ENCODE measurements around the gene DCAF11. TPM values are rescaled to one million over a fixed set of nuclear protein-coding genes. Genes with fewer than 3 reads are reported as not detected.
A peak's percentile ranks its signal among the peaks of the same experiment; 100 is the strongest.

The DCAF11 gene
- total RNA-seq, 2 donors from 2014 or later: 52.8 to 54.2 TPM

DNA sequence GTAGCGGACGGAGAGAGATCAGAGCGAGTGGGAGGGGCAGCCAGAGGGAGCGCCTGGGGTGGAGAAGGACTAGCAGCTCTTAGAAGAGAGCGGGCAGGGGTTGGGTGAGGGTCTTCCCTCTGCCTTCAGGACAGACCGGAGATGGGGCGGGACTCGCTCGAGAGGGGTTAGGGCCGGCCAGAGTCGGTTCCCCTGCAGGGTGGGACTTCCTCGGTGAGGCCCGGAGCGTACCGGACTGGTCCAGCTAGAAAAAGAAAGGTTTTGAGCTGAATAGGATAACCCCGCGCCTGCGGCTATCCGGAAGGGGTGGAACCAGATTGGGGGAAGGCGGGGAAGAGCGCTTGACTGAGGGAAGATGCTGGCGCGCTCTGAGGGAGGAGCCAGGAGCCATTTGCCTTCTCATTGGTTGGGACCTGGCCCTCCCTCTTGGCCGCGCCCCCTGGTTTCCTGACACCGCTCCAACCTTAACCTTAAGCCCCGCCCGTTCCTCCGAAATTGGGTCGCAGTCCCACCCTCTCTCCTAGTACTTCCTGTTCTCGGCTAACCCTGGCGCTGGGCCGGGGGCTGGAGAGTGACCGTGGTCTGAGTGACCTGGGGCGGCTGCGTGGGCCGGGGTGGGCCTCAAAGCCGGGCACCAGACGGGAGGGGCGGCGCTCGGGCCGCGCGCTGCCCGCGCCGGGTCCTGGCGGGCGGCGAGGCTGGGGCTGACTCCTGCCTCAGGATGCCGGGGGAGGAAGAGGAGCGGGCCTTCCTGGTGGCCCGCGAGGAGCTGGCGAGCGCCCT, 32.6 kb downstream of the DCAF11 start, which contains the start of gene RNF31:
RNF31 (plus strand) TSS at position 521 of the 783 bp plus-strand sequence; CDS start at position 722, 201 bp downstream.
- H3K36me3 ChIP-seq: peaks cover 26% of the 10 kb centered on the region
- no peaks in the 10 kb centered on the region for H3K27me3 ChIP-seq (replicated peaks; ENCODE audit: insufficient read depth)
- DNase-seq (ENCODE audit: low spot score) (peak; percentile 96), ATAC-seq (ENCODE audit: insufficient number of reproducible peaks, low FRiP score, low read depth) (peak; percentile 91)
- TF ChIP-seq, protein P1, sequence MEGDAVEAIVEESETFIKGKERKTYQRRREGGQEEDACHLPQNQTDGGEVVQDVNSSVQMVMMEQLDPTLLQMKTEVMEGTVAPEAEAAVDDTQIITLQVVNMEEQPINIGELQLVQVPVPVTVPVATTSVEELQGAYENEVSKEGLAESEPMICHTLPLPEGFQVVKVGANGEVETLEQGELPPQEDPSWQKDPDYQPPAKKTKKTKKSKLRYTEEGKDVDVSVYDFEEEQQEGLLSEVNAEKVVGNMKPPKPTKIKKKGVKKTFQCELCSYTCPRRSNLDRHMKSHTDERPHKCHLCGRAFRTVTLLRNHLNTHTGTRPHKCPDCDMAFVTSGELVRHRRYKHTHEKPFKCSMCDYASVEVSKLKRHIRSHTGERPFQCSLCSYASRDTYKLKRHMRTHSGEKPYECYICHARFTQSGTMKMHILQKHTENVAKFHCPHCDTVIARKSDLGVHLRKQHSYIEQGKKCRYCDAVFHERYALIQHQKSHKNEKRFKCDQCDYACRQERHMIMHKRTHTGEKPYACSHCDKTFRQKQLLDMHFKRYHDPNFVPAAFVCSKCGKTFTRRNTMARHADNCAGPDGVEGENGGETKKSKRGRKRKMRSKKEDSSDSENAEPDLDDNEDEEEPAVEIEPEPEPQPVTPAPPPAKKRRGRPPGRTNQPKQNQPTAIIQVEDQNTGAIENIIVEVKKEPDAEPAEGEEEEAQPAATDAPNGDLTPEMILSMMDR (IDR thresholded peaks at IDR 0.05): no peak
- H3K4me1 ChIP-seq (ENCODE audit: control insufficient read depth in 1 of 2, low read depth in 2 of 2): peaks cover 14 to 33% of the 10 kb centered on the region in 2 donors
- no peaks in the 10 kb centered on the region for H3K9me3 ChIP-seq
- H3K27ac ChIP-seq: peak within 1 kb of the TSS; percentile 87 to 88
- peak within 1 kb of the TSS; percentile 92 for H3K4me3 ChIP-seq

DNA sequence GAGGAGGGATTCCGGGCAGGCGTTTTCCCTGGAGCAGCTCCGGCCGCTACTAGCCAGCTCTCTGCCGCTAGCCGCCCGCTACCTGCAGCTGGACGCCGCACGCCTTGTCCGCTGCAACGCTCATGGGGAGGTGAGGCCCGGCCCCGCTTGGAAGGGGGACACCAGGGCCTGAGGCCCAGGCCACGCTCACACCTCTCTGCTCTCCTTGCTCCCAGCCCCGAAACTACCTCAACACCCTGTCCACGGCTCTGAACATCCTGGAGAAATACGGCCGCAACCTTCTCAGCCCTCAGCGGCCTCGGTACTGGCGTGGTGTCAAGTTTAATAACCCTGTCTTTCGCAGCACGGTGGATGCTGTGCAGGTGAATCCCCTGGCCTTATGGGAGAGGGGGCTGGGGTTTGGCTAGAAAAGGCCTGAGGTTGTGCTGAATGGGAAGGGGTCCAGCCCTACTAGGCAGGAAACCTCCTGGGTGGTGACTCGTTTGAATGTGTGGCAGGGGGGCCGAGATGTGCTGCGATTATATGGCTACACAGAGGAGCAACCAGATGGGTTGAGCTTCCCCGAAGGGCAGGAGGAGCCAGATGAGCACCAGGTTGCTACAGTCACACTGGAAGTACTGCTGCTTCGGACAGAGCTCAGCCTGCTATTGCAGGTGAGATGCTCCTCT, 33.3 kb downstream of the DCAF11 start:
- Histone ChIP-seq H3K4me3 (peak overlapping the region; percentile 92), H3K27me3 (replicated peaks; ENCODE audit: insufficient read depth) (no peaks in the 10 kb centered on the region), H3K4me1 (ENCODE audit: control insufficient read depth in 1 of 2, low read depth in 2 of 2) (peaks cover 13 to 30% of the 10 kb centered on the region in 2 donors), H3K9me3 (no peaks in the 10 kb centered on the region), H3K36me3 (peaks cover 26% of the 10 kb centered on the region), H3K27ac (peak overlapping the region; percentile 87 to 88)
- TF ChIP-seq, protein P1 (IDR thresholded peaks at IDR 0.05): no peak
- ATAC-seq (ENCODE audit: insufficient number of reproducible peaks, low FRiP score, low read depth) (no peak), DNase-seq (ENCODE audit: low spot score) (no peak)

DNA sequence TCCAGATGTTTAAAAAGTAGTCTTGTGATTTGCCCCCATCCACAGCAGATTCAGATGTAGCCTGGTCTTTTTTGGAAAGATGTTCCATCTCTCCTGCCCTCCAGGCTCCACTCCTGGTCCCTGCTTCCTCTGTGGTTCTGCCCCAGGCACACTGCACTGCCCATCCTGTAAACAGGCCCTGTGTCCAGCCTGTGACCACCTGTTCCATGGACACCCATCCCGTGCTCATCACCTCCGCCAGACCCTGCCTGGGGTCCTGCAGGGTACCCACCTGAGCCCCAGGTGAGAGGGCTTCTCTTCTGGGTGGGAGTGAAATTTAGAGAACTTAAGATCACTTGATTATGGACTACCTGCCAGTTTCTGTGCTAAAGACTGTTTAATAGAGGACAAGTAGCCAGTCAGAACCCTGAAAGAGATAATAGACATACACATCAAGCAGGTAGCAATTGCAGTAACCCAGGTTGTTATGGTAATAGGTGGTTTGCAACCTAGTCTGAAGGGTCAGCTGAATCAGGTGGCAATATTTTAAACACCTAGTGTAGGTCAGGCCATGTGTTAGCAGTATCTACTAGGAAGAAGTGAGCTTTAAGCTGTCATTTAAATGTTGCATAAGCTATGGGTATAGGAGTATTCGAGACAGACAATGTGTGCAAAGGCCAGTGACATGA, 34.9 kb downstream of the DCAF11 start:
- Histone ChIP-seq H3K4me1 (ENCODE audit: control insufficient read depth in 1 of 2, low read depth in 2 of 2) (peaks cover 13 to 30% of the 10 kb centered on the region in 2 donors), H3K27ac (no peak overlapping the region), H3K4me3 (no peak overlapping the region), H3K9me3 (no peaks in the 10 kb centered on the region), H3K36me3 (peaks cover 30% of the 10 kb centered on the region), H3K27me3 (replicated peaks; ENCODE audit: insufficient read depth) (no peaks in the 10 kb centered on the region)
- ATAC-seq (ENCODE audit: insufficient number of reproducible peaks, low FRiP score, low read depth) (no peak), DNase-seq (ENCODE audit: low spot score) (no peak)
- TF ChIP-seq, protein P1 (IDR thresholded peaks at IDR 0.05): no peak

- Histone ChIP-seq H3K27ac (no peak overlapping the region), H3K9me3 (no peaks in the 10 kb centered on the region), H3K27me3 (replicated peaks; ENCODE audit: insufficient read depth) (no peaks in the 10 kb centered on the region), H3K4me3 (no peak overlapping the region), H3K4me1 (ENCODE audit: control insufficient read depth in 1 of 2, low read depth in 2 of 2) (peaks cover 13 to 28% of the 10 kb centered on the region in 2 donors), H3K36me3 (peaks cover 35% of the 10 kb centered on the region)
- no peak for DNase-seq (ENCODE audit: low spot score)
- TF ChIP-seq, protein P1 (IDR thresholded peaks at IDR 0.05): no peak
- ATAC-seq (ENCODE audit: insufficient number of reproducible peaks, low FRiP score, low read depth): no peak
Observed at GRCh38 chr14:24150061-24150460, 35.5 kb downstream of the DCAF11 start.

GRCh38 chr14:24150567-24150966, 36.0 kb downstream of the DCAF11 start:
- H3K4me3 ChIP-seq: no peak overlapping the region

More at GRCh38 chr14:24150567-24150966, 36.0 kb downstream of the DCAF11 start:
- peaks cover 11 to 23% of the 10 kb centered on the region in 2 donors for H3K4me1 ChIP-seq (ENCODE audit: control insufficient read depth in 1 of 2, low read depth in 2 of 2)
- no peak for DNase-seq (ENCODE audit: low spot score)
- ATAC-seq (ENCODE audit: insufficient number of reproducible peaks, low FRiP score, low read depth): no peak
- H3K9me3 ChIP-seq: no peaks in the 10 kb centered on the region
- H3K27me3 ChIP-seq (replicated peaks; ENCODE audit: insufficient read depth): no peaks in the 10 kb centered on the region
- peaks cover 40% of the 10 kb centered on the region for H3K36me3 ChIP-seq
- no peak overlapping the region for H3K27ac ChIP-seq
- TF ChIP-seq, protein P1 (IDR thresholded peaks at IDR 0.05): no peak

Measured in thoracic aorta (tissue), 2 donors.